ENCODE data around the gene COMT.
"Not testable (repeated sequence)": the region's sequence is repeated elsewhere in the genome, so short reads cannot be mapped to it uniquely, and the experiment has no call there.

COMT gene

GRCh38 chr22:19921544-19922081, 20.0 kb upstream of the COMT start:
- DNase-seq: no peak
- intact Hi-C loops (cut with DNase I): no loop called here

DNA sequence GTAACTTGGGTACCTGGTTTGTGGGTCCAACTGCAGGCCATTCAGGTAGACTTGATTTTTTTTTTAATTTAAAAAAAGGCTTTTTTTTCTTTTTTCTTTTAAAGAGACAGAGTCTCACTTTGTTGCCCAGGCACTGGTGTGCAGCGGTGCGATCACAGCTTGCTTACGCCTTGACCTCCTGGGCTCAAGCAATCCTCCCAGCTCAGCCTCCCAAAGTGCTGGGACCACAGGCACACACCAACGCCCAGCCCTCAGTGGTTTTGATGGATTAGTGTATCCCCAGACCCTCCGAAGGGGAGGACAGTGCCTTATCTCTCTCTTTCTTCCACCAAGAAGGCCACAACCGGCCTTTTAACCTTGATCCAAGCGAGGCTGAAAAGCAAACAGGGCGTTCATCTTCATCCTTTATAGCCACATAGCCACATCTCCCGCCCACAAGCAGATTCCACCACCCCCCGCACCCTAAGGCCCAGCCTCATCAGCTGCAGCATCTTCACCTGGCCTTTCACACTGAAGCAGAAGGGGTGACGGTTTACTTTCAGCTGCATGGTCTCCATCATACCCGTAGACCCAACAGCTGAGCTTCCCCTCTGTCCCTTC, 17.6 kb upstream of the COMT start:
- intact Hi-C loops (cut with DNase I): no loop called here
- DNase-seq: no peak

DNA sequence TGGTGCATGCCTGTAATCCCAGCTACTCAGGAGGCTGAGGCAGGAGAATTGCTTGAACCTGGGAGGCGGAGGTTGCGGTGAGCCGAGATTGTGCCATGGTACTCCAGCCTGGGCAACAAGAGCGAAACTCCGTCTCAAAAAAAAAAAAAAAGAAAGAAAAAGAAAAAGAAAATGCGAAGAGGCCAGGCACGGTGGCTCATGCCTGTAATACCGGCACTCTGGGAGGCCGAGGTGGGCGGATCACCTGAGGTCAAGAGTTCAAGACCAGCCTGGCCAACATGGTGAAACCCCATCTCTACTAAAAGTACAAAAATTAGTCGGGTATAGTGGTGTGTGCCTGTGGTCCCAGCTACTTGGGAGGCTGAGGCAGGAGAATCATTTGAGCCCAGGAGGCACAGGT, 15.5 kb upstream of the COMT start:
- intact Hi-C loops (cut with DNase I); DNase-seq: not testable (repeated sequence)

- intact Hi-C loops (cut with DNase I): no loop called here
- DNase-seq: no peak
These were observed 13.9 kb upstream of the COMT start for GRCh38 chr22:19927696-19928095.

DNA sequence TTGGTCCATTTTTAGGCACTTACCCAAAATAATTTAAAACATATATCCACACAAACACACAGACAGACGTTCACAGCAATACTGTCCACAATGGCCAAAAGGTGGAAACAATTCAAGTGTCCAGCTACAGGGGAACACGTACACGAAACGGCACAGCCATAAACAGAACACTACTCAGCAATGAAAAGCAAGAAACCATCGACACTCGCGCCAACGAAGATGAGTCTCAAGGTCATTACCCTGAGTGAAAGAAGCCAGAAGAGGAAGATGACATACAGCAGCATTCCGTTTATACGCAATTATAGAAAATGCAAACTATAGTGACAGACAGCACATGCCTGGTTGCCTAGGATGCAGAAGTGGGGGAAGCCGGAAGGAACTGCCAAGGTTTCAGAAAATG, 13.4 kb upstream of the COMT start:
- no peak for DNase-seq
- intact Hi-C loops (cut with DNase I): no loop called here

DNA sequence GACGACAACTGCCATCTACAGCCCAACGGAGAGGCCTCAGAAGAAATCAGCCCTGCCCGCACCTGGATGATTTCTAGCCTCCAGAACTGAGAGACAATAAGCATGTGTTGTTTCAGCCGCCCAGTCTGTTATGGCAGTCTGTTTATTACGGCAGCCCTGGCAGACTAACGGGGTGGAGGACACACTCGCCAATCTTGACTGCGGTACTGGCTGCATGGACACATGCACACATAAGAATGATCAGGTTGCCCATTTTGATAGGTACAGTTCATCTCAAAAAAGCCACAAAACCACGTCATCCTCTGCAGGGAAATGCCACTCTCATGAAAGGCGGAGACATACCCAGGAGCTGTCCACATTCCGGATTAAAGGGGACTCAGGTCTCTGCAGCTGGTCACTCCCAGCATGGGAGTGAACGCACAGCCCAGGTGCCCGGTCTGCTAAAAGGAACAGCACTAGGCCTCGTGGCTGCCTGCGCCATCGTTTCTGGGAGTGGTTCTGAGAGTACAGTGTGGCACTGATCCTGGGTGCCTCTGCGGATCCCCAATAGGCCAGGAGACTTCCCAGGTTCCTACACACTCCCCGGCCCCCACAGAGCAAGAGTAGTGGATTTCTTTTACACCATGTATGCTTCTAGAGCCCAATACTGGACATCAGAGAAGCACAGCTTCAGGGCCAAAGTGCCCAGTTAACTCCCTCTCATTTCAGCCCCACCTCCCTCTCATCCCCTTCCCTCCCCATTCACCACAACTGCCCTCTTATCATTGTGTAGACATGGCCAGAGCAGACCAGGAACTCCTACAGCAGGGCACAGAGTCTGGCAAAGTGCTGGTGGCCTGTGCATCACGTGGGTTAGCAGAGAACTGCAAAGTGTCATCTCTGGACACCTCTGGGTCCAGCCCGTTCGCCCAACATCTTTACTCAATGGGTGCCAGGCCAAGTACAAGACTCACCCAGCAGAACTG, 11.7 kb upstream of the COMT start:
- no peak for DNase-seq
- intact Hi-C loops (cut with DNase I): no loop called here

DNA sequence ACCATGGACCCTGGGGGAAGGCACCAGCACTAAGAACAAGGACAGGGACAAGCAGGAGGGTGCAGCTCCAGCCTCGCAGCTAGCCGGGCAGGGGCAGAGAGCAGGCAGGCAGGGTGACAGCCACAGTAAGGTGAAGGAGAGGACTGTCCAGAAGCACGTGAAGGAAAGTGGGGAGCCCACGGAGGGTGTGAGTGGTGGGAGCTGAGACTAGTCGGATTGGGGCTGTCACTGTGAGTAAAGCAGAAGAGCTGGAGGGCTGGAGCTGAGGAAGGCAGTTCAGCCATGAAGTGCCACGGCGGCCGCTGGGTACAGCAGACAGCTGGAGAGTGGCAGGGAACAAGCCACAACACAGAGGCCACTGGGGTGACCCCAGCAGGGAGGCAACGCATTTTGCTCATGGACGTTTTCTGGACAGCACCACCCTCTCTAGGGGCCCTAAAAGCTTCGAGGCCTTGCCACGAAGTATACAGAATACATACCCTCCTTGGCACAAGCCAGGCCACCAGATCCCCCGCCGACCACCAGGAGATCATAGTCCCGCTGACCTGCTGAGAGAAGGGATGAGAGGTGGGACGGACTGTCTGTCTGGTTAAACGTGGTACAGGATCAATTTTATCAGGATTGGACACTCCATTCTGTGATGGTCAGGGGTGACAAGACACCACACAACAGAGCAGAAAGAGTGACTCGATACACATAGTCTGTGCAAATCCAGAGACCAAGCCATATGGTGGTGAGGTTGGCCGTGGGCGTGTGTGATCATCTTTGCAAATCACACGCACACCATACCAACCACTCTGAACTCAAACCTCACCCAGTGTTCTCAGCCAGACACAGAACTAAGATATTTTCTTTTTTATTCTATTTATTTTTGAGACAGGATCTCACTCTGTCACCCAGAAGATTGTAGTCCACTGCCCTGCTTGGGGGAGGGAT, 10.8 kb upstream of the COMT start:
- intact Hi-C loops (cut with DNase I): no loop called here
- no peak for DNase-seq

DNA sequence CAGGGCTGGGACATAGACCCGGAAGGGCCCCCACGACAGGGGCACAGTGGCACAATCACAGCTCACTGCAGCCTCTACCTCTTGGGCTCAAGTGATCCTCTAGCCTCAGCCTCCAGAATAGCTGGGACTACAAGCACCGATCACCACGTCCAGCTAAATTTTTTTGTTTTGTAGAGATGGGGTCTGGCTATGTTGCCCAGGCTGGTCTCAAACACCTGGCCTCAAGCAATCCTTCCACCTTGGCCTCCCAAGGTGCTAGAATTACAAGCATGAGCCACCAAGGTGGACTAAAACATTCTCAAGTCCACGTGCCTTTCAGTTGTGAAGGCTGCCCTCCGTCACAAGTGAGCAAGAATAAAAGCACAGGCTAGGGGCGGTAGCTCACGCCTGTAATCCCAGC, 10.1 kb upstream of the COMT start:
- no peak for DNase-seq
- intact Hi-C loops (cut with DNase I): no loop called here

- no peak for DNase-seq
- intact Hi-C loops (cut with DNase I): no loop called here
These were observed 9.0 kb upstream of the COMT start for GRCh38 chr22:19932367-19933206.

DNA sequence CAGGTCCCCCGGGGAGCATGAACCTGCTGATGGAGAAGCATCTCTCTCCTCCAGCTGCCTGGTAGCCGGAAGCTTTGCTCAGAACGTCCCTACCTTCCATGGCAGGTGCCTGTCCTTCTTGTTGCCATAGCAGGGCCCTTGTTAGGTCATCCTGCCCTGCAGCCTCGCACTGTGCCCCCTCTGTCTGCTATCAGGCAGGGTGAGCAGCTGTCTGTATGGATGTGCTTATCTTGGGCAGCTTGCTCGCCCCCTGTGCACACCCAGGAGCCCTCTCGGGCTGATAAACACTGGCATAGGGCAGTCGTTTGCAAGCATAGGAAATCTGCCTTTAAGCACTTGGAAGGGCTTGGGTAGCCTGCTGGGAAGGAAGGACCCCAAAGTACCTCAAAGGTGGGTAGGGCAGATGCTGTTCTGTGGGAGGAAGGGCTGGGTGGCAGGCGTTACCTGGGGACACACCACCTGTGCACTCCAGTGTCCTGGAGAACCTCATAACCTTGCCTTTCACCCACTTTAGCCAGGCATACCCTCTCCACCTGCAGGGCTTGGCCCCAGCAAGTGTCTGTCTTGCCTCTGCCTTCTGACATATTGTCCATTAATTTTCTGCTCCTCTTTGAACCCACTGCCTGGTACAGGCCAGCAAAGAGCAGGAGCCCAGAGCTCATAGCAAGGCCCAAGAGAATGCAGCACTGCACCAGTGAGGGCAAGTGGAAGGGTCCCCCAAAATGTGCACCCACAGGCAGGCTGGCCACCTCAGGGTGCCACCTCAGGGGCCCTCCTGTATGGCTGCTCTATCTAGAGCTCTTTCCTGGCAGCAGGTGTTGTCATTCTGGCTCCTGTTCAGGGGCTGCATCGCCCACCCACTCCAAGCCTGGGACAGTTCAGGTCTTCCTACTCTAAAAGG, 8.0 kb upstream of the COMT start:
- no peak for DNase-seq
- intact Hi-C loops (cut with DNase I): no loop called here

DNA sequence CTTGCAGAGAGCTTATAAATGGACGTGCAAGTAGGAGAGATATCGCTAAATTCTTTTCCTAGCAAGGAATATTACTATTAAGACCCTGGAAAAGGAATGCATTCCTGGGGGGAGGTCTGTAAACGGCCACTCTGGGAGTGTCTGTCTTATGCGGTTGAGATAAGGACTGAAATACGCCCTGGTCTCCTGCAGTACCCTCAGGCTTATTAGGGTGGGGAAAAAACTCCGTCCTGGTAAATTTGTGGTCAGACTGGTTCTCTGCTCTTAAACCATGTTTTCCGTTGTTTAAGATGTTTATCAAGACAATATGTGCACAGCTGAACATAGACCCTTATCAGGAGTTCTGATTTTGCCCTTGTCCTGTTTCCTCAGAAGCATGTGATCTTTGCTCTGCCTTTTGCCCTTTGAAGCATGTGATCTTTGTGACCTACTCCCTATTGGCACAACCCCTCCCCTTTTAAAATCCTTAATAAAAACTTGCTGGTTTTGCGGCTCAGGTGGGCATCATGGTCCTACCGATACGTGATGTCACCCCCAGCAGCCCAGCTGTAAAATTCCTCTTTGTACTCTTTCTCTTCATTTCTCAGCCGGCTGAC, 6.4 kb upstream of the COMT start:
- intact Hi-C loops (cut with DNase I); DNase-seq: not testable (repeated sequence)

- intact Hi-C loops (cut with DNase I): no loop called here
- no peak for DNase-seq
These were observed 5.1 kb upstream of the COMT start for GRCh38 chr22:19936513-19936912.

DNA sequence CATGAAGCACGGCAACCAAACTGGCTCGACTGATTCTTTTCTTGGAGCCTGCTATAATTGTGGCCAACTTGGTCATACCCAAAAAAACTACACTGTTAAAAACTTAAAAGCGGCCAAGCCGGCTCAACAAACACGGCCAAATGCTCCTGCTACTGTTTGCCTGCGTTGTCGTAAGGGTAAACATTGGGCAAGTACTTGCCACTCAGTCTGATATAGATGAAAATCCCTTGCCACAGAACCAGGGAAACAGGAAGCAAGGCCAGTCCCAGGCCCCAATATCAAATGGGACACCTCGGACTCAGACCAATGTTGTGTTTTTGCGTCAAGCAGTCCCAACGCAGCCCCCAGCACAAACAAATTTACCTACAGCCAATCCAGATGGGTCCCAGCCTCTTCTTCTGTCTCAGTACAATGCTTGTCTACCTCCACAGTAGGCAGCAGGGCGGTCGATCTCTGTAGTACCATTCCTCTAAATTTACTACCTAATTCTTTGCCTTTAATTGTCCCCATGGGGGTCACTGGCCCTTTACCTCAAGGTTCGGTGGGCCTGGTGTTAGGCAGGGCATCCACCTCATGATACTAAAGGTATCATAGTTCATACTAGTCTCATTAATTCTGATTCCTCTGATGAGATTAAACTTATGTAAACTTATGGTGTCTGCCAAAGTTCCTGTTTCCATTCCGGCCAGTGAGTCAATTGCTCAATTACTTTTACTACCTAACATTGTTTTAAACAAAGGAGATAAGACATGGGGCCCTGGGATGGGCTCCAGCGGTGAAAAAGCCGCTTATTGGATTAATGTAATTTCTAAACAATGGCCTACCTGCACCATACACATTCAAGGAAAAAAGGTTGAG, 3.7 kb upstream of the COMT start:
- intact Hi-C loops (cut with DNase I): no loop called here
- no peak for DNase-seq

DNA sequence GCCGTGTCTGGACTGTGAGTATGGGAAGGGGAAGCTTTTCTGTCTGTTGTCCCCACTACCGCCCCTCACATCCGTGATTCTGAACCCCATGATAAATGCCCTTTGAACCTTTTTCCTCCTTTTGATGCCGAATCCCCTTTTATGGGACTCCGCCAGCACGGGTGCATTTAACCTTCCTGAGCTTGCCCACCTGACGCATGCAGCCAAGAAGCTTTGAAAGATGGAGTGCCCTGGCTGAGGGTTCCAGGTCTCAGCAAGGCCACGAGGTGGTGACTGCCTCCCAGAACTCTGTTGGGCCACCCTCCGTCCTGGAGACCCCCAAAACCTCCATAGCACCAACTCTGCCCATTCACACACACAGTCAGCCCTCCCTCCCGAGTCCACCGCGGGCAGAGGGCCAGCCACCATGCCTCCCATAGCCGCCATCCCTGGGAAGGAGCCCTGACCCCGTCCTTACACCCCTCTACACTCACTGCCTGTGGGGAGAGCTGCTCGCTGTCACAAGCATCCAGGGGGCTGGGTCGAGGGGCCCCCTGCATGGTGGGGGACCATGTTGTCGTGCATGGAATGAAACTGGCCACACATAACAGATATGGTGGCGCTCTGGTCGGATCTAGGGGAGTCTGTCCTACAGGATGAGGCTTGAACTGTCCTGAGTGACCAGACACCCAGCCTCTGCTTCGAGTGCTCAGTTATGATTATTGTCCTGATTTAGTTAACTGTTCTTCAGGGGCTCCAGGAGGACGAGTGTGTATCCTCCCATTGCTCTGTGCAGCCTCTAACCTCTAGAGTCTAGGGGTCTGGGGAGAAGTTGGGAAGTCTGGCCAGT, 822 bp upstream of the COMT start:
- intact Hi-C loops (cut with DNase I): no loop called here
- no peak for DNase-seq

Data from head of caudate nucleus (tissue), 42 donors.